CMK (cell line): ENCODE data around the gene NAA80.
"Not testable (repeated sequence)": the region's sequence is repeated elsewhere in the genome, so short reads cannot be mapped to it uniquely, and the experiment has no call there.

Experiments
- DNase-seq: peaks from one replicate; pipeline ENCODE4 v3.0.0-alpha.2; 2010; ENCODE audit warnings: low read depth

NAA80 gene

DNA sequence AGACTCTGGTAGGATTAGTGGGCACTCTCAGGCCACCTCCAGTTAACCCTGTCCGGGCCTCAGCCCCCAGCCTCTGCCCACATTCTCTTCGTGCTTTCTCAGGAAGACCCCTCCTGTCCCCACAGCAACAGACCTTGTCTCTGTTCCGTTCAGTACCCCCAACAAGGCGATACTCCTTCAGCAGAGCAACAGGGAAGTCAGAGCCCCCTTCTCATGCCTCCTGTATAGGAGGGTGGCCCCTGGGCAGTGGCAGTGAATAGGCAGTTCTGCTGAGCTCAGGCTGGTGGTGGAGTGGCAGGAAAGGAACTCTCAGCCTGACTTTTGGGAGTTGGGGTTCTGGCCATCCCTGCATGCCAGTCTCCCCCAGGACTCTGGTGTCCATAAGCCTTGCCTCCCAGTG is 29.7 kb downstream of the NAA80 start:
- no peak for DNase-seq

GRCh38 chr3:50268703-50269451 is 30.3 kb downstream of the NAA80 start, which contains the start of gene SEMA3B:
SEMA3B (plus strand) TSS chr3:50269147; CDS start chr3:50269241, 94 bp downstream.
- no peak for DNase-seq

GRCh38 chr3:50268276-50268675 is 30.9 kb downstream of the NAA80 start:
- no peak for DNase-seq

DNA sequence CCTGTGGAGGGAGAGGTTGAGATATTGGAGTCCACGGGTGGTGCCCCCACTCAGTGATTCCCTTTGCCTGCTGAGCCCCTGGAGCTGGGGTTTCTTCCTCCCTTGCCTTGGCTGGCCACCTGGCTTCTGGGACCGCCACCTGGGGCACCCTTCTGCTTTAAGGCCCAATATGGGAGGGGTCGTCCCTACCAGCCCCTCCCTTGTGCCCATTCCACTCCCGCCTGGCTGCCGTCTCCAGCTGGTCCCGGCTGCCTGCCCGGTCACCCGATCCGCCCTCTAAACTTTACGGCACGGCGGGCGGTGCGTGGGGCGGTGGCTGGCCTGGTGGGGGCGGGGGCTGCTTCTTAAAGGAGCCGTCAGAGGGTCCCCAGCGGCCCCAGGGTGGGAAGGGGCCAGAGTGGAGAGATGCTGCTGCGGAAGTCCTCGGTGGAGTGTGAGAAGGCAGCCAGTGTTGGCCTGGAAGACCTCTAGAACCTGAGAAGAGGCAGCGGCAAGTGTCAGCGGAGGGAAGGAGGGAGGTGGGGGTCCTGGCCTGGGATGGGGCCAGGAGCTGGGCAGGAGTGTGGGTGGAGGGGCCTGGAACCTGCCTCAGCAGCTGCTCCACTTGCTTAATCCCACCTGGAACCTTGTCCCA is 31.8 kb downstream of the NAA80 start:
- DNase-seq, result no peak

DNA sequence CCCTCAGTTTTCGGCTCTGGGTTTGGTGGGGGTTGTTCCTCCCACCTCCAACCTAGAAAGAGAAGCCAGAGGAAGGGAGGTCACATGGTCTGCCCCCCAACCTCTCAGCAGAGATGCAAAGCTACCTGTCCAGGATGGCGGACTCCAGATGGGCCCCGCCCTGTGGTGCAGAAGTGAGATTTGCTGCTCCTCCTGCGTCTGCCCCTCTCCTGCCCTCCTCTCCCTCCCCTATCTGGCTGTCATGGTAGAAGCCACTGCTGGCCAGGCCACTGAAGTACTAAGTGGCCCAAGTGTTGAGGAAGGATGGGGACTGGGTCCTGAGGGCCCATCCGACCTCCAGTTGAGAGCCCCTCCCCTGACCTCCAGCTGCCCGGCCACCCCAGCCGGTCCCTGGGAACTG is 32.4 kb downstream of the NAA80 start:
- DNase-seq, result no peak

DNA sequence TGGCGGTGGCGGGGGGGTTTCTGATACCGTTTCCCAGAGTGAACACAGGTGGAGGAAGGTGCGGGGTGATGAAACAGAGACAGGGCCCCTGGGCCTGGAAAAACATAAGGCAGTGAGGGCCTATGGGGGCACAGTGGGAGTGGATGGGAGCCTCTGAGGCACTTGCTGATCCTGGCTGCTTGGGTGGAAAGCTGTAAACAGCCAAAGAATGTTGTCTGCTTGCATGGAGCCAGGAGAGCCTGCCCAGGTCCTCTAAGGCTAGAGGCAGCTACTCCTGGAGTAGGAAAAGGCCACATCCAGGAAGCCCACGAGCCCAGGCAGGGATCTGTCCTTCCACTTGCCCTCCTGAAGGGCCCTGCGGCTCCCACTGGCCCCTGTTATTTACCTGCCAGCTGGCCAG is 33.2 kb downstream of the NAA80 start:
- no peak for DNase-seq

GRCh38 chr3:50265571-50265970 is 33.6 kb downstream of the NAA80 start:
- DNase-seq, result no peak

DNA sequence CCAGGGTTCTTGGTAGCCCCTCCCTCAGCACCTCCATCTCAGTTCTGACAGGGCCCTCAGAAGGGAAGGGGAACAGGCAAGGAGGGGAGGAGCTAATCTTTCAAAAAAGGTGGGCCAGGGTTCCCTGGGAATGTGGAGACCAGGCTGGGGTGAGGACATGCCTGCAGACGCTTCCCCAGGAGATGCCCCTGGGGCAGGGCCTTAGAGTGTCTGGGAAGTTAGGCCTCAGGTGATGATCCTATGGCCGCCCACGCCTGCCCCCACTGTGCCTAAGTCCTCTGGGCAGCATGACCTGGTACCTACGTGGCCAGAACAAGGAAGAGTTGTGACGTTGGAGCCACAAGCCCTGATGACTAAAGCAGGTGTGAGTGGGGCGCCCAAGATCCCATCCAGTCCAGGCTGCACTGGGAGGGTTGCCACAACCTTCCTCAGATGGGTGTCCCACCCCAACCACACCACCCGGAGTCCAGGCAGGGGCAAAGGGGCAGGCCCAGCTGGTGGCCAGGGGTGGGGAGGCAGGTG is 34.2 kb downstream of the NAA80 start:
- DNase-seq, result no peak

DNA sequence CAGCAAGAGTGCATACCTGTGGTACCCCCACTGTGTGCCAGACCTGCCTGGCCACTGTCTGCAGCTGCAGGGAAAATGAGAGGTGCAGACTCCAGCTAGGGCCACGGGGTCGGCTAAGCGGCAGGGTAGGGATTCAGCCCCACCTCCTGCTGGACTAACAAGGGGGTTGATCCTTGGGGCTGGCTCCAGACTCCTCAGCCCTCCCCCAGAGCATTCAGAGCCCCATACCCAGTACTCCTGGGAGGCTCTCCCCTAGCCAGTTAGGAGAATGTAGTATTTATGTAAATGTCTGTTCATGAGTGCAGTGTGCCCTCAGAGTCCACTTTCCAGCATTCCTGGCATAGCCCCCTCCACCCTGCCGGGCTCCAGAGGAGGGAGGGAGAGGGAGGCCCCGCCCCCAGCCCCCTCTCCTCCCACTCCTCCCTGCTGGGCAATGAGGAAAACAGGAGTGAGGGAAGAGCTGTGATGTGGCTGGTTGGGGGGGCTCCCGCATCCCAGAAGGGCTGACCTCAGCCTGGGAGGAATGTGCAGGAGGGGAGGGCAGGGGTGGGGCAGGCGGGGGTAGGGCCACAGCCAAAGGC is 34.7 kb downstream of the NAA80 start:
- DNase-seq, result no peak

DNA sequence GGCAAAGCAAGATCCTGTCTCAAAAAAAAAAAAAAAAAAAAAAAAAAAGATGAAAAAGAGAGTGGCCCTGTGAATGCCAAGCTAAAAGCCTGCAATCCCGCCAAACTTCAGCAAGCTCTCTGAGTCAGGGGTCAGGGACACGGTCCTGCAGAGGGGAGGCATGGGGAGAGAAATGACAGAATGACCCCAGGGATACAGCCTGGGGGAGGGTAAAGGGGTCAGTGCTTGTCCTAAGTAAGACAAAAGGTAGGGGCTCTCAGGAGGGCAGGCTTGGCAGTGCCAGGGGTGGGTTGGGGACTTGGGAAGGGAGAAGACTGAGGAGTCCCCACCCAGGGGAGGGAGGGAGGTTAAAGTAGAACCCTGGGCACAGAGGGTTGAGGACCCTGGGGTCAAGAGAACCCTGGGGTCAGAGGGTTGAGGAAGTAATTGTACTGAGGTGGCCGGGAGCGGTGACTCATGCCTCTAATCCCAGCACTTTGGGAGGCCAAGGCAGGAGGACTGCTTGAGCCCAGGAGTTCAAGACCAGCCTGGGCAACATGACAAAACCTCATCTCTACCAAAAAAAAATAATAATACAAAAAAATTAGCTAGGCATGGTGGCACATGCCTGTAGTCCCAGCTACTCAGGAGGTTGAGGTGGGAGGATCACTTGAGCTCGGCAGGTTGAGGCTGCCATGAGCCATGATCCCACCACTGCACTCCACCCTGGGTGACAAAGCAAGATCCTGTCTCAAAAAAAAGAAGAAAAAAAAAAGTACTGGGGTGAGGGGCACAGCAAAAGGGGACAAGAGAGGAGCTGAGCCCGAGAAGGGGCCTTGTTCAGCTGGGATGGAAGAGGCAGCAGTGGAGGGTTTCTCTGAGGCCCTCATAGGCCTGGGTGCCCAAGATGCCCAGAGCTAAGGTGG is 35.5 kb downstream of the NAA80 start:
- no peak for DNase-seq

GRCh38 chr3:50262778-50263177 is 36.4 kb downstream of the NAA80 start:
- no peak for DNase-seq

- not testable (repeated sequence) for DNase-seq
Measured at GRCh38 chr3:50262200-50262599, 37.0 kb downstream of the NAA80 start.

GRCh38 chr3:50261505-50261904 is 37.7 kb downstream of the NAA80 start:
- DNase-seq, result no peak

- no peak for DNase-seq
Measured at GRCh38 chr3:50260942-50261441, 38.2 kb downstream of the NAA80 start.

DNA sequence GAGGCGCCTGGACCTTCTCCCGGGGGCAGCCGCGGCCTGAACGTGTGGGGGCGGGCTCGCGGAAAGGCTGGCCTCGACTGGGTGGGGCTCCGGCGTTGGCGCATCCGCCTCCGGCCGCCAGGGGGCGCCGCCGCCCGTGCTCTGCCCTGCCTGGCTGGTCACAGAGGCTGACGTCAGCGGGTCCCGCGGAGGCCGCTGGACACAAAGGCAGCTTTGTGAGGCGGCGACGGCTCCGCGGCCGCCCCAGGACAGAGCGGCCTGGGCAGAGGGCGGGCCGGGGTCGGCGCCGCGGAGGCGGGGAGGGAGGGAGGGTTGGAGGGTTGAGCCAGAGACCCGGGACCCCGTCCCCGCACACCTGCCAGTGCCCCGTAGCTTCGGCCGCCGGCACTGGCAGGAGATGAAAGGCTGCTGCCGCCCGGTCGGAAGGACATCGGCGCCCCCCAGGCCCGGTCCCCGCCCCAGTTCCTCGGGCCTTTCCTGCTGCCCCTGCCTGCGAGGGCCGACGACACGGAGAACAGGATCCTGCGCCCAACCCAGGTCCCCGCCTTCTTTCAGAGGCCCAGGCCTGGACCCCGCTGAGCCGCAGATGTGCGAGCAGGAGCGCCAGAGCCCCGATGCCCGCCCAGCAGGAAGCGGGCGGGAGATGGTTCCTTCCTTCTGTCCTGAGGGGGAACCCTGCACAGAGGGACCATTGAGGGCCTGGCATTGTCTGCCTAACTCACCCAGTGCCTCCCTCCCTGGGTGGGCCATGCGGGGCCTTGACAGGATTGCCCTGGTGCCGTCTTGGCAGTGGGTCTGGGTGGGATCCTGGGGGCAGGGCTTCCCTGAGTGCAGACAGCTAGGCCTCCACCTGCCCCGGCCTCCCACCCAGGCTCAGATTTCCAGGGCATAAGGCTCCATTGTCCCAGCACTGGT is 38.9 kb downstream of the NAA80 start:
- DNase-seq, result peak; percentile 78

DNA sequence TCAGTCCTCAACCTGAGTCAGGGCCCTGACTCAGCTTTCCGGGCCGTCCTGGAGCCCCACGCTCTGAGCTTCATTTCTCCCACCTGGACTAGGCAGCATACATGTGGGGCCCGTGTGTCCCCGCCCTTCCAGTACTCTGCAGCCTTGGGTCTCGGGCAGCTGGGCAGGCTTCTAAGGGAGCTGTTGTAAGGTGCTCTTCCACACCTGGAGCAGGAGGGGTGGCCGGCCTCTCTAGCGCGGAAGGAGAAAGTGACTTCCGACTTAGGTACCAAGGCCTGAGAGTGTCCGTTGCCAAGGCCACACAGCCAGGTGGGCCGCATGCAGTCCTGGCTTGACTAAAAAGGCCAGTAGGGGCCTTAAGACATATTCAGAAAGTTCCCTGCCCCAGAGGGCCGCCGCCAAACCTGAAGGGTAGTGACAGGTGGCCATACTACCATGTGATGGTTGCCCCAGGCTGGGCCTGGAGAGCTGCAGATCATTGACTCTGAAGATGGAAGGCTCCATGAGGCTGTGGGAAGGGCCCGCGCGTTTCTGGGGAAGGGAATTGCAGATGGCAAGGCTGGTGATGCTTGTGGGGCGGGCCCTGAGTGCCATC is 39.7 kb downstream of the NAA80 start:
- no peak for DNase-seq

- no peak for DNase-seq
Measured at GRCh38 chr3:50258979-50259378, 40.2 kb downstream of the NAA80 start.

DNA sequence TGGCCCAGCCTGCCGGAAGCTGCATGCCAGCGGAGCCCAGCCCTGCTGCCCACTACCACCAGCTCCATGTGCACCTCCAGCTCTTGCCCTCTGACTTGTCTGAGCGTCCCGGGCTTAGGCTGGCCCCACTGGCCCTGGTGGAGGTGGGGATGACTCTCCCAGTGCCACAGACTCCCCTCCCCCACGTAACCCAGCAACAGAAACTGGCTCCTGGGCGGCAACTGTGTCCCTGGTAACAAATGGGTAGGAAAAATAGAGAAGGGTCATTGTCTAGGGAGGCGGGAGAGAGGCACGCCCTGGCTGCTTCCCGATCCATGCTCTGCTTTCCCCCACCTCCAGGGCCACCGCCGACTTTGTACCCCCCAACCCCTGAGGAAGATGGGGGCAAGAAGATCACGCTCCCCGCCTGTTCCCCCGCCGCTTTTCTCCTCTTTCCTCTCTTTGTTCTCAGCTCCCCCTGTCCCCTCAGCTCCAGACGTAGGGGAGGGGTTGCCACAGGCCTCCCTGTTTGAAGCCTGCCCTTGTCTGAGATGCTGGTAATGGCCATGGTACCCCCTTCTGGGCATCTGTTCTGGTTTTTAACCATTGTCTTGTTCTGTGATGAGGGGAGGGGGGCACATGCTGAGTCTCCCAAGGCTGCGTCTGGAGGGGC is 41.0 kb downstream of the NAA80 start:
- DNase-seq, result no peak

GRCh38 chr3:50256978-50257890 is 42.0 kb downstream of the NAA80 start:
- DNase-seq, result no peak
